ENCODE measurements around the gene SLC4A2. TPM values are rescaled to one million over a fixed set of nuclear protein-coding genes. Genes with fewer than 3 reads are reported as not detected.

Gene SLC4A2
- polyA plus RNA-seq, 2 of the 4 experiments (the other 2 are of a cell fraction), result 112 to 275 TPM

DNA sequence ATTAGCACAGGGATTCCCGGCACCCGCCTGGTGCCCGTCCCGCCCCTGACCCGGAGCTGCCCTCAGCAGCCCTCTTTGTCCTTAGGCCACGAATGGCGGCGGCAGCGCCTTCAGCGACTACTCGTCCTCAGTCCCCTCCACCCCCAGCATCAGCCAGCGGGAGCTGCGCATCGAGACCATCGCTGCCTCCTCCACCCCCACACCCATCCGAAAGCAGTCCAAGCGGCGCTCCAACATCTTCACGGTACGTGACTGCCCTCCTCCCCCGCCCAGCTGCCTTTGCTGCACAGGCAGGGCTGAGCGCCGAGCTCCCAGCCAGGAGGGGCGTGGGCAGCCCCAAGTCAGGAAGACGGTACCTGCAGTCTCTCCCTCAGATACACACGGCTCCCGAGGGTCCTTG, 60.5 kb downstream of the SLC4A2 start:
- Histone ChIP-seq H3K4me3 (no peak overlapping the region), H3K27ac (no peak overlapping the region), H3K9me3 (no peaks in the 10 kb centered on the region), H3K4me2 (no peak overlapping the region), H3K4me1 (peaks cover 10% of the 10 kb centered on the region)
- TF ChIP-seq RNF2 (IDR thresholded peaks at IDR 0.05; ENCODE audit: borderline replicate concordance, low read depth) (no peak), ESRRA (IDR thresholded peaks at IDR 0.05; ENCODE audit: borderline replicate concordance, low read length) (no peak), KDM5A (IDR thresholded peaks at IDR 0.05) (no peak), SMC3 (IDR thresholded peaks at IDR 0.05) (no peak), NR3C1 (IDR thresholded peaks at IDR 0.05) (no peak), MYC (IDR thresholded peaks at IDR 0.05; ENCODE audit: borderline replicate concordance, low read length) (no peak), KDM1A (IDR thresholded peaks at IDR 0.05; ENCODE audit: low read depth) (no peak), SREBF2 (IDR thresholded peaks at IDR 0.05) (no peak), PHF8 (IDR thresholded peaks at IDR 0.05; ENCODE audit: borderline replicate concordance, low read depth) (no peak)
- TF ChIP-seq, protein P1, sequence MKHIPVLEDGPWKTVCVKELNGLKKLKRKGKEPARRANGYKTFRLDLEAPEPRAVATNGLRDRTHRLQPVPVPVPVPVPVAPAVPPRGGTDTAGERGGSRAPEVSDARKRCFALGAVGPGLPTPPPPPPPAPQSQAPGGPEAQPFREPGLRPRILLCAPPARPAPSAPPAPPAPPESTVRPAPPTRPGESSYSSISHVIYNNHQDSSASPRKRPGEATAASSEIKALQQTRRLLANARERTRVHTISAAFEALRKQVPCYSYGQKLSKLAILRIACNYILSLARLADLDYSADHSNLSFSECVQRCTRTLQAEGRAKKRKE (CRISPR knock-in tag; IDR thresholded peaks at IDR 0.05; ENCODE audit: low read depth), result no peak
- TF ChIP-seq, protein P2, sequence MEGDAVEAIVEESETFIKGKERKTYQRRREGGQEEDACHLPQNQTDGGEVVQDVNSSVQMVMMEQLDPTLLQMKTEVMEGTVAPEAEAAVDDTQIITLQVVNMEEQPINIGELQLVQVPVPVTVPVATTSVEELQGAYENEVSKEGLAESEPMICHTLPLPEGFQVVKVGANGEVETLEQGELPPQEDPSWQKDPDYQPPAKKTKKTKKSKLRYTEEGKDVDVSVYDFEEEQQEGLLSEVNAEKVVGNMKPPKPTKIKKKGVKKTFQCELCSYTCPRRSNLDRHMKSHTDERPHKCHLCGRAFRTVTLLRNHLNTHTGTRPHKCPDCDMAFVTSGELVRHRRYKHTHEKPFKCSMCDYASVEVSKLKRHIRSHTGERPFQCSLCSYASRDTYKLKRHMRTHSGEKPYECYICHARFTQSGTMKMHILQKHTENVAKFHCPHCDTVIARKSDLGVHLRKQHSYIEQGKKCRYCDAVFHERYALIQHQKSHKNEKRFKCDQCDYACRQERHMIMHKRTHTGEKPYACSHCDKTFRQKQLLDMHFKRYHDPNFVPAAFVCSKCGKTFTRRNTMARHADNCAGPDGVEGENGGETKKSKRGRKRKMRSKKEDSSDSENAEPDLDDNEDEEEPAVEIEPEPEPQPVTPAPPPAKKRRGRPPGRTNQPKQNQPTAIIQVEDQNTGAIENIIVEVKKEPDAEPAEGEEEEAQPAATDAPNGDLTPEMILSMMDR (IDR thresholded peaks at IDR 0.05), result no peak
- TF ChIP-seq, protein P3, sequence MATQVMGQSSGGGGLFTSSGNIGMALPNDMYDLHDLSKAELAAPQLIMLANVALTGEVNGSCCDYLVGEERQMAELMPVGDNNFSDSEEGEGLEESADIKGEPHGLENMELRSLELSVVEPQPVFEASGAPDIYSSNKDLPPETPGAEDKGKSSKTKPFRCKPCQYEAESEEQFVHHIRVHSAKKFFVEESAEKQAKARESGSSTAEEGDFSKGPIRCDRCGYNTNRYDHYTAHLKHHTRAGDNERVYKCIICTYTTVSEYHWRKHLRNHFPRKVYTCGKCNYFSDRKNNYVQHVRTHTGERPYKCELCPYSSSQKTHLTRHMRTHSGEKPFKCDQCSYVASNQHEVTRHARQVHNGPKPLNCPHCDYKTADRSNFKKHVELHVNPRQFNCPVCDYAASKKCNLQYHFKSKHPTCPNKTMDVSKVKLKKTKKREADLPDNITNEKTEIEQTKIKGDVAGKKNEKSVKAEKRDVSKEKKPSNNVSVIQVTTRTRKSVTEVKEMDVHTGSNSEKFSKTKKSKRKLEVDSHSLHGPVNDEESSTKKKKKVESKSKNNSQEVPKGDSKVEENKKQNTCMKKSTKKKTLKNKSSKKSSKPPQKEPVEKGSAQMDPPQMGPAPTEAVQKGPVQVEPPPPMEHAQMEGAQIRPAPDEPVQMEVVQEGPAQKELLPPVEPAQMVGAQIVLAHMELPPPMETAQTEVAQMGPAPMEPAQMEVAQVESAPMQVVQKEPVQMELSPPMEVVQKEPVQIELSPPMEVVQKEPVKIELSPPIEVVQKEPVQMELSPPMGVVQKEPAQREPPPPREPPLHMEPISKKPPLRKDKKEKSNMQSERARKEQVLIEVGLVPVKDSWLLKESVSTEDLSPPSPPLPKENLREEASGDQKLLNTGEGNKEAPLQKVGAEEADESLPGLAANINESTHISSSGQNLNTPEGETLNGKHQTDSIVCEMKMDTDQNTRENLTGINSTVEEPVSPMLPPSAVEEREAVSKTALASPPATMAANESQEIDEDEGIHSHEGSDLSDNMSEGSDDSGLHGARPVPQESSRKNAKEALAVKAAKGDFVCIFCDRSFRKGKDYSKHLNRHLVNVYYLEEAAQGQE (IDR thresholded peaks at IDR 0.05), result no peak
- DNase-seq (ENCODE audit: low read depth in 1 of 2, low spot score in 1 of 2) (no peak), ATAC-seq (no peak), FAIRE-seq (no peak)
- WGBS (ENCODE audit: missing lambda C conversion rate), result 93% methylated on average over 21 of the region's 27 CpGs
- ChIA-PET CTCF (interaction anchor here (0.8 to 2.8 kb wide), 12 partner anchors 9 to 157 kb away, joined by 3 to 23 read pairs (median 5); no protein-coding TSS in a partner anchor), POLR2A (no interaction called here)

DNA sequence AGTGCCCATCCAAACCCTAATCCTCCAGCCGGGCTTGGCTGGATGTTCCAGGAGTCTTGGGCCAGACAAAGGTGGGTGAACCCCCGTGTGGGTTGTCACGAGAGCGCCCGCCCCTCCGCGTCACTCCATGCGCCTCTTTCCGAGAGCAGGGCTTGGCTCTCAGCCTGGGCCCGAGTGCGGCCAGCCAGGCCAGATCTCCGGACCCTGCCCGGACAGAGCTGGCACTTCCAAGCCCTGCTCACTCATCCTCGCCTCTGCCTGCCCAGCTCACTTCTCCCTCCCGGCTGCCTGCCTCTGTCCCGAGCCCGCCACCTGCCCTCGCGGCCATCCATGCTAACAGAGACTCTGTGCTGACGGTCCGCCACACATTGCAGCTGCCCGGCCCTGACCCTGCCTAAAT, 61.5 kb downstream of the SLC4A2 start:
- no peak overlapping the region for H3K4me2 ChIP-seq
- FAIRE-seq (no peak), DNase-seq (ENCODE audit: low read depth in 1 of 2, low spot score in 1 of 2) (no peak), ATAC-seq (no peak)
- POLR2A ChIA-PET, result no interaction called here
- 90% methylated on average over 22 of the region's 22 CpGs for WGBS (ENCODE audit: missing lambda C conversion rate)
- H3K4me3 ChIP-seq, result no peak overlapping the region
- CTCF ChIA-PET, result interaction anchor here (1.0 to 2.8 kb wide), 10 partner anchors 10 to 158 kb away, joined by 3 to 23 read pairs (median 6); no protein-coding TSS in a partner anchor
- peaks cover 6% of the 10 kb centered on the region for H3K4me1 ChIP-seq
- no peak overlapping the region for H3K27ac ChIP-seq
- H3K9me3 ChIP-seq, result no peaks in the 10 kb centered on the region
- TF ChIP-seq, protein P2 (IDR thresholded peaks at IDR 0.05), result no peak
- TF ChIP-seq FOXS1 (CRISPR knock-in tag; IDR thresholded peaks at IDR 0.05) (no peak), BHLHE40 (IDR thresholded peaks at IDR 0.05; ENCODE audit: low read depth, low read length) (no peak), HEYL (CRISPR knock-in tag; IDR thresholded peaks at IDR 0.05) (no peak), KDM5A (IDR thresholded peaks at IDR 0.05) (no peak), POLR2A (IDR thresholded peaks at IDR 0.05; ENCODE audit: low read length) (no peak), NPAS2 (CRISPR knock-in tag; IDR thresholded peaks at IDR 0.05; ENCODE audit: borderline replicate concordance) (no peak), JUN (IDR thresholded peaks at IDR 0.05) (no peak), RAD21 (conservative IDR thresholded peaks at IDR 0.05 in 1 of 2, IDR thresholded peaks at IDR 0.05 in 1 of 2) (no peak), HOXB5 (CRISPR knock-in tag; IDR thresholded peaks at IDR 0.05) (no peak), GATA3 (IDR thresholded peaks at IDR 0.05; ENCODE audit: borderline replicate concordance) (no peak), KDM1A (IDR thresholded peaks at IDR 0.05; ENCODE audit: low read depth) (no peak), POLR2AphosphoS2 (conservative IDR thresholded peaks at IDR 0.05; ENCODE audit: low read length) (no peak), NFE2L2 (conservative IDR thresholded peaks at IDR 0.05; ENCODE audit: low read length) (no peak), ZFP36 (IDR thresholded peaks at IDR 0.05; ENCODE audit: borderline replicate concordance, partially characterized antibody) (no peak), FOSL2 (IDR thresholded peaks at IDR 0.05) (no peak), FOSL2 (CRISPR knock-in tag; IDR thresholded peaks at IDR 0.05) (no peak)
- TF ChIP-seq, protein P4, sequence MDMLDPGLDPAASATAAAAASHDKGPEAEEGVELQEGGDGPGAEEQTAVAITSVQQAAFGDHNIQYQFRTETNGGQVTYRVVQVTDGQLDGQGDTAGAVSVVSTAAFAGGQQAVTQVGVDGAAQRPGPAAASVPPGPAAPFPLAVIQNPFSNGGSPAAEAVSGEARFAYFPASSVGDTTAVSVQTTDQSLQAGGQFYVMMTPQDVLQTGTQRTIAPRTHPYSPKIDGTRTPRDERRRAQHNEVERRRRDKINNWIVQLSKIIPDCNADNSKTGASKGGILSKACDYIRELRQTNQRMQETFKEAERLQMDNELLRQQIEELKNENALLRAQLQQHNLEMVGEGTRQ (IDR thresholded peaks at IDR 0.05), result no peak
- TF ChIP-seq, protein P5, sequence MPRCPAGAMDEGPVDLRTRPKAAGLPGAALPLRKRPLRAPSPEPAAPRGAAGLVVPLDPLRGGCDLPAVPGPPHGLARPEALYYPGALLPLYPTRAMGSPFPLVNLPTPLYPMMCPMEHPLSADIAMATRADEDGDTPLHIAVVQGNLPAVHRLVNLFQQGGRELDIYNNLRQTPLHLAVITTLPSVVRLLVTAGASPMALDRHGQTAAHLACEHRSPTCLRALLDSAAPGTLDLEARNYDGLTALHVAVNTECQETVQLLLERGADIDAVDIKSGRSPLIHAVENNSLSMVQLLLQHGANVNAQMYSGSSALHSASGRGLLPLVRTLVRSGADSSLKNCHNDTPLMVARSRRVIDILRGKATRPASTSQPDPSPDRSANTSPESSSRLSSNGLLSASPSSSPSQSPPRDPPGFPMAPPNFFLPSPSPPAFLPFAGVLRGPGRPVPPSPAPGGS (IDR thresholded peaks at IDR 0.05), result no peak
